ENCODE data around the gene ATP11C.
"Not testable (repeated sequence)": the region's sequence is repeated elsewhere in the genome, so short reads cannot be mapped to it uniquely, and the experiment has no call there.

Gene ATP11C

GRCh38 chrX:139702658-139703057 lies 230.2 kb downstream of the ATP11C start:
- no peak for DNase-seq

- DNase-seq, result no peak
Measured at GRCh38 chrX:139692908-139693307, 239.9 kb downstream of the ATP11C start.

DNA sequence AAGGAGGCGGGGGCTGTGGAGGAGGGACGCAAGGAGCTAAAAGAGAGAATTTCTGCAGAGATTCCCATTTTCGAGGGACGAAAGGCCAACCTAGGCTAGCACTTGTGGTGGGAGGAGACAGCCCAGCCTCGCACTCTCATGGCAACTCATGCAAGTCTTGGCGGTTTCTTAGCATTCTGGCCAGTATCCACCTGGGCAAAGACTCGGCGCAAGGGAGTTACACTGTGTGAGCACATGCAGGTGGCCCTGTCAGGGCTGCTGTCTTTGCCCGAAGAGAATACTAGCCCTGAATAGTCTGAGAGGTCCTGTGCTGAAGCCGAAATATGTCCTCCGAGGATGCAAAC lies 240.4 kb downstream of the ATP11C start:
- no peak for DNase-seq

DNA sequence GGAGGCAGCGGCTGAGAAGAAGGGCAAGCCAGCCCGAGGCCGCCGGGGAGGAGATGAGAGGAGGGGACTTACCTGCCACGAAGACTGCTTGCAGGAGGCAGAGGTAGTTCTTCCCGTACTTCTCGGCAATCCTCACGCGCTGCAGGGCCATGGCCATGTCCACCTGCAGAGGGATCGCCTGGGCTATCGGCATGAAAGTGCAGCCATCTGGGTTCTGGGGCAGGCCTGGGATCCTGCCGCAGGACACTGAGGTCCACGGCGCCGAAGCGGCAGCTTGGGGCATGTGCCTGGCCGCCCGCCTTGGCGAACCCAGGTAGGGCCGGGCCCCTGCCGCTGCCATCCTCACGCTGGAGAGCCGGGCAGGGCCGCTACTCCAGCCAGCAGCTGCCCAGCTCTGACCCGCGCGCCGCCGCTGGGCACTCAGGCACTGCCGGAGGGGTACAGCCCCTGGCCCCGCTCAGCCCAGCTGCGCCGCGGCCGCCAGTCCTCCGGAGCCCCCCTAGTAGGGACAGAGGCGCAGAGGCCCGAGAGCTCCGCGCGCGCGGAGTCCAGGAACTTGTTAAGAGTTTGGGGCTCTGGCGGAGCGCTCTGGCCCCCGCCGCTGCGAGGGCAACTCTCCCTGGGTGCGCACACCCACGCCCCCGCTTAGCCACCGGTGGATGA lies 240.9 kb downstream of the ATP11C start:
- no peak for DNase-seq

- DNase-seq, result no peak
Measured at GRCh38 chrX:139691493-139691842, 241.4 kb downstream of the ATP11C start.

DNA sequence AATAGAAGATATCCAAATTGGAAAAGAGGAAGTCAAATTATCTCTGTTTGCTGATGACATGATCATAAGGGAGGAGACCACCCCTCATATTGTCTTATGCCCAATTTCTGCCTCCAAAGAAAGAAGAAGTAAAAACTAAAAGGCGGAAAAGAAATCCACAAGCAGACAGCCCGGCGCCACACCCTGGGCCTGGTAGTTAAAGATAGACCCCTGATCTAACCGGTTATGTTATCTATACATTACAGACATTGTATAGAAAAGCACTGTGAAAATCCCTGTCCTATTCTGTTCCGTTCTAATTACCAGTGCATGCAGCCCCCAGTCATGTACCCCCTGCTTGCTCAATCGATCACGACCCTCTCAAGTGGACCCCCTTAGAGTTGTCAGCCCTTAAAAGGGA lies 247.7 kb downstream of the ATP11C start:
- DNase-seq, result not testable (repeated sequence)

- no peak for DNase-seq
Measured at GRCh38 chrX:139680356-139680755, 252.5 kb downstream of the ATP11C start.
